Fibroblast of skin of scalp (primary cell): ENCODE results near the gene ZNF101.

ENCODE experiments used
- DNase-seq: peaks from one replicate; pipeline ENCODE4 v3.0.0-alpha.2; 2013

ZNF101 gene

GRCh38 chr19:19642506-19643157 lies 26.0 kb upstream of the ZNF101 start:
- DNase-seq = no peak

GRCh38 chr19:19643158-19644053 lies 25.2 kb upstream of the ZNF101 start, which contains the start of gene GMIP:
TSS of gene GMIP (minus strand) at chr19:19643657. CDS start at chr19:19643529, 128 bp downstream.
- peak; percentile 43 for DNase-seq

DNA sequence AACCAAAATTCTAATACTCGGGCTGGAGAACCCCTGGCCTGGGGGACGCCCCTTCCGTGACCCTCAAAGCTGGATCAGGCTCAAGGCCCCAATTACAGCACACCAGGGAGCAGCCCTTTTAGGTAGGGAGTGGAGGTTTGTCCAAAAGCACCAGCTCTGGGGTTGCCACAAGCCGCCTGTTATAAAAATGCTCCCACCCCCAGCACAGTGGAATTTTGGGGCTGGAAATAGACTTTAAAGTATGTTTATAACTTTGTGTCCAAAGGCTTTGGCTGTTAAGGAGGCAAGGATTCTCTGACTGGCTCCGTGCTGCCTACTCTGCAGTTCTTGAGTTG lies 24.6 kb upstream of the ZNF101 start:
- DNase-seq = no peak

DNA sequence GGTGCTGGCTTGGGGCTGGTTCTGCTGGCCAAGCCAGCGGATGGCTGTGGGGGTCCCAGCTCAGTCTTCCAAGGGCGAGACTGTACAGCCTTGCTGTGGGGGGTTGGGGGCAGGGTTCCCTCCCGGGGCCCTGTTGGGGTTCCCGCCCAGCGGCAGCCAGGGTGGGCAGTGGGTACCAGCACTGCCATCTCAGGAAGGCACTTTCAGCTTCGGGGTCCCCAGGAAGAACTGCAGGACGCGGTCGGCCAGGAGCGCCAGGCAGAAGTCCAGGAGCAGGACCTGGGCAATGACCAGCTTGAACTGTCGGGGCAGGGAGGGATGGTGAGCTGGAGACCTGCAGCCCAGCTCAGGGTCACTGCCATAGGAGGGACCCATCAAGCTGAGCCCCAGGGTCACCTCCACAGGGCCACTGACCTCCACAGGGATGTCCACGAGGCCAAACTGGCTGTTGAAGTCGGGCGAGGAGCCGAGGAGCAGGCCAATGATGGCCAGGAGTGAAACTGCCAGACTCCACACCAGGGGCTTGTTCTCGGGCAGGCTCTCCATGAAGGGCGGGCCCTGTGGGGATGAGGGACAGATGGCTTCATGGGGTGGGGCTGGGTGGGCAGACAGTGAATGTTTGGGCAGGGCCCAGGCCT lies 23.3 kb upstream of the ZNF101 start:
- DNase-seq = no peak

- DNase-seq = no peak
These were observed 21.4 kb upstream of the ZNF101 start for GRCh38 chr19:19647037-19647835.

GRCh38 chr19:19649155-19649554 lies 19.5 kb upstream of the ZNF101 start:
- DNase-seq = no peak

GRCh38 chr19:19649580-19649995 lies 19.1 kb upstream of the ZNF101 start:
- no peak for DNase-seq

- no peak for DNase-seq
These were observed 18.3 kb upstream of the ZNF101 start for GRCh38 chr19:19650331-19650730.

DNA sequence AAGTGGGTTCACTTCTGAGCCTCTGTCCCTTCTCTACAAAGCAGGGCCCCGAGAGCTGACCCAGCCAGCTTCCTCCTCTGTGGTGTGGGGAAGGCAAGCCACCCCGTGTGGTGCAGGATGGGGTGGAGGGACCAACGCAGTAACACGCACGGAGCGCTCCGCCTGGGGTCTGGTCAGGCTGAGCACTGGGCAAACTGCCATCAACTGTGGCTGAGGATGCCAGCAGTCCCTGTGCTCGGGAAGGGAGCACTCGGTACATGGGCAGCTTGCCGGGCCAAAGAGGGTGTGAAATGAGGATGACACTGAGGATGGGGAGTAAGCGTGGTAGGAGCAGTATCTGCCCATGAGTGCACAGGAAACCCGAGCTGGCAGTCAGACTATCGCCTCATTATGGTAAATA lies 17.6 kb upstream of the ZNF101 start:
- no peak for DNase-seq

DNA sequence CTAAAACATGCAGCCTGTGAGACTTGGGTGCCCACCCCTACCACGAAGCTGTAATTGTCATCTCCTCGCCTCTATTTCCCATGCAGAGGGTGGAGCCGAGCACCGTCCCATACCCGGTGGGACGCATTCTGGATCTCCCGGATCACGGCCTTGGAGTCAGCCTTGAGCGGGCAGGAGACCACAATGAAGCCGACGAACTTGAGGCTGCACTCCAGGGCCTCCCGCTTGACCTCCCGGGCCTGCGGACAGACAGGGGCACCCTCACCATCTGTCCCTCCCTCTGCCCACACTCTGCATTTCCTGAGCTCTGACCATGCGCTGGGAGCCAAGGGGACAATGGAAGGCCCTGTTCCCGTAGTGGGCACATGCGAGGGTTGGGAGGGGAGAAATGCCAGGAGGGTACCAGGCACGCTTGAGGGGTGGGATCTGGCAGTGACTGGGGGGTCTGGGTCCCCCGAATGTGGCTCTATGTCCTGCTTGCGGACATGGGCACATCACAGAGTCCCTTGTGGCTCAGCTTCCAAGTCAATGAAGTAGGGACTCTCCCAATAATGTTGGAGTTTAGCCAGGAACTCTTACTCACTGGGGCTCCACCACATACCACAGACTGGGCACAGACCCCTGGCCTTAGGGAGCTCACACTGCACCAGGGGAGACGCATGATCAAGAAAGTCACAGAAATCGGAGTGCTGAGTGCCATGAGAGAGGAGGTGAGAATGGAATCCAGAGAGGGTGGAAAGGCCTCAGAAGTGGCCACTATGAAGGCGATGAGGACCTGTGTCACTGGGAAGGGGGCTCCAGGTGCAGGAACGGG lies 15.9 kb upstream of the ZNF101 start:
- DNase-seq = peak; percentile 22

DNA sequence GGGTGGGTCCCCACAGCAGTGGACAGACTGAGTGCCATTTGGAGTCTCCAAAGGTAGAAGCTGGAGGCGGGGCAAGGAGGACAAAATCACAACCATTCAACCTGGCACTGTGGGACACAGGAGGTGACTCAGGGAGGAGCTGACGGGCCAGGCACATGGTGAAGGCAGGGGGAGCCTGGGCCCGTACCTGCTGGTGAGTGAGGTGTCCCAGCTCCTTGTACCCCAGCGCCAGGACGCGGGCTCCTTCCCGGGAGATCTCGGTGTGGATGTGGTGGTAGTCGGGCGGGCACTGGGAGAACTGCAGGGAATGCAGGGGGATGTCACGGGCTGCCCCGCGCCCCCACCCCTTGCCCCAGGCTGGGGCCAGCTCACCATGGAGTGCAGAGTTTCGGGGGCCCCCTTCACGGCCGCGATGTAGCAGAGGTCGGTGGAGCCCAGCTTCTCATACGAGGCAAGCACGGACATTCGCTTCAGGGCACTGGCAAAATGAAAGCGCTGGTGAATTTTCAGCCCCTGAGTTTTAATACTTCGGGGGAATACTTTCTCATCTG lies 15.0 kb upstream of the ZNF101 start:
- DNase-seq = no peak

GRCh38 chr19:19654441-19654840 lies 14.2 kb upstream of the ZNF101 start:
- DNase-seq = no peak

GRCh38 chr19:19655051-19655594 lies 13.5 kb upstream of the ZNF101 start:
- DNase-seq = no peak

GRCh38 chr19:19655641-19656343 lies 12.8 kb upstream of the ZNF101 start:
- DNase-seq = no peak

DNA sequence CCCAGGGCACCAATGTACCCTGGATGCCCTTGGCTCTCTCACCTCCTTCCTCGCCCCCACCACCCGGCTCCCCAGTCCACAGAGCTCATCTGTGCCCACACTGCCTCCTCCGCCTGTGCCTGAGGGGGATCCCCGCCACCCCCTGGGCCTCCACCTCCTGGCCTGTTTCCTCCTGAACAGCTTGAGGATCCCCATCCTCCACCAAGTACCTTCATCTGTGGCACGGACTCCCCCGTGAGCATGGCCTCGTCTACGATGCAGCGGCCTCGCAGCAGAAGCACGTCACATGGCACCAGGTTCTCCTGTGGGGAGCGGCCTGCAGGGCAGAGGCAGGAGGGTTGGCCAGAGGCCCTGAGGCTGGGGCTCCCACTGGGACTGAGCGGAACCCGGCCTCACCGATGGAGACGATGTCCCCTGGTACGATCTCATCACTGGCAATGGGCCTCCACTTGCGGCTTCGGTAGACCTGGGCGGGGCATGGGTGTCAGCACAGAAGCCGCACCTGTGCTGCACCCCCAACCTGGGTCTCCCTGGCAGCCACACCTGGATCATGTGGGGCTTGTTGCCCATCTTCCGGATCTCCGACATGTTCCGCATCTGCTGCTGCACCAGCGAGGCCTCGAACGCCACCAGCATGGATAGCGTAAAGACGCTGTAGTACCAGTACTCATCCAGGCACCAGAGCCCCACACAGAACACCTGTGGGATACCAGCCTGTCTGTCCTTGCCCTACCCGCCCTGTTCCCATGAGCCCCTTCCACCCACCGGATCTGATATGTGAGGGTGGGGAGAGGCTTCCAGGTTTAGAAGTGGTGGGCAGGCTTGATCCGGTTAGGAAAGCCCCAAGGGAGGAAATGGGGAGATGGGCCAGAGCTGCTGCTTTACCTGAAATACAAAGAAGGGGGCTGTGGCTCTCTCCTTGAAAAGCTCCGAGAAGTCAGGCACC lies 11.9 kb upstream of the ZNF101 start:
- no peak for DNase-seq

DNA sequence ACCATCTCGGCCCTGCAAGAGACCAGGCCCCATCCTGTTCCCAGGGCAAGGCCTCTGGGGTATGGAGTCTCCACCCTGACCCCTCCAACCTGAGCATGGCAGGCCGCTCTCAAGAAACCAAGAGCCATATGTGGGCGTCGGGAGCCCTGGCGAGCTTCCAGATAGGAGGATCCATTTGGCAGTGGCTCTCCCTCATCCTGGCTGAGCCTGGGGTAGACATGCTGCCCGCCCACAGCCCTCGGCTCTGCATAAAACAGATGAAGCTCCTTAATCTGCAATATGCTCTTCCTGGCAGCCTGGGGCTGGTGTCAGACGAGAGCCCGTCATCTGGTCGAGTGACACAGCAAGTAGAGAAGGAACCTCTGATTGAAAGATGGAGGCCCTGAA lies 11.2 kb upstream of the ZNF101 start:
- no peak for DNase-seq

GRCh38 chr19:19659646-19660245 lies 8.9 kb upstream of the ZNF101 start:
- DNase-seq = no peak

GRCh38 chr19:19661141-19661674 lies 7.4 kb upstream of the ZNF101 start:
- no peak for DNase-seq
